ENCODE data around the gene XYLT1. TPM values are rescaled to one million over a fixed set of nuclear protein-coding genes. Genes with fewer than 3 reads are reported as not detected.

The XYLT1 gene
- total and polyA plus RNA-seq, 2 of the 4 experiments (the other 2 are of a cell fraction): 9.0 to 12.7 TPM

GRCh38 chr16:17469011-17469740, 1.6 kb downstream of the XYLT1 start:
- peaks cover 13% of the 10 kb centered on the region for H3K4me1 ChIP-seq (ENCODE audit: control insufficient read depth, insufficient read depth, low read length)
- peaks cover 10 to 36% of the 10 kb centered on the region in 2 experiments; a peak in 2 of 4 replicates for H3K79me1 ChIP-seq (ENCODE audit: low read depth in 1 of 2, low read length in 2 of 2)
- H4K8ac ChIP-seq (ENCODE audit: low read depth in 2 of 2, low read length in 2 of 2): peak overlapping the region in 1 of 2 experiments; percentile 32; a peak in 1 of 4 replicates
- DNase-seq (peak; percentile 80), ATAC-seq (ENCODE audit: low read depth) (peak; percentile 44)
- H3K14ac ChIP-seq (replicated peaks; ENCODE audit: low read depth, low read length): peak overlapping the region; percentile 24
- H3K9me3 ChIP-seq (ENCODE audit: control insufficient read depth, insufficient read depth, low read length): no peaks in the 10 kb centered on the region
- WGBS, 2 experiments (ENCODE audit: extremely low coverage in 2 of 2, insufficient read length in 1 of 2): 14% methylated on average over 11 of the region's 18 CpGs; no CpG with 5 or more reads in 1 of the 2 experiments
- no peak overlapping the region for H2AK9ac ChIP-seq (replicated peaks; ENCODE audit: low read depth, low read length, poor library complexity)
- no peaks in the 10 kb centered on the region for H3K36me3 ChIP-seq (ENCODE audit: control insufficient read depth, insufficient read depth, low read length)
- peak overlapping the region; percentile 72 for H2AFZ ChIP-seq (replicated peaks; ENCODE audit: low read length, poor library complexity)
- no peak overlapping the region for H4K5ac ChIP-seq (ENCODE audit: low read depth, low read length)
- H3K23ac ChIP-seq (ENCODE audit: low read depth, low read length): peak overlapping the region; percentile 44
- peak overlapping the region; percentile 1; the same call in 1 of the 2 replicates for H2BK20ac ChIP-seq (ENCODE audit: low read depth, low read length)
- in situ Hi-C loops (cut with MboI; ENCODE audit: low sequenced_read_pairs): loop anchor here (25.0 kb wide), 2 partner anchors 257 to 607 kb away; no protein-coding TSS in a partner anchor
- H3K18ac ChIP-seq (ENCODE audit: low read depth, low read length): no peak overlapping the region
- H3K9me1 ChIP-seq (ENCODE audit: insufficient read depth, low read length): peaks cover 5% of the 10 kb centered on the region
- peak overlapping the region; percentile 63 for H3K4ac ChIP-seq (ENCODE audit: low read depth, low read length)
- TF ChIP-seq ELK1 (IDR thresholded peaks at IDR 0.05; ENCODE audit: borderline replicate concordance, low read depth, low read length): no peak
- TF ChIP-seq RCOR1 (IDR thresholded peaks at IDR 0.05; ENCODE audit: insufficient replicate concordance, low read length): no peak
- TF ChIP-seq CEBPB (IDR thresholded peaks at IDR 0.05; ENCODE audit: low read depth, low read length): no peak
- TF ChIP-seq POLR2A (IDR thresholded peaks at IDR 0.05; ENCODE audit: low read depth, low read length): peak; percentile 63
- dilution Hi-C loops (cut with HindIII; ENCODE audit: low sequenced_read_pairs, unreplicated experiment): no loop called here
- H3K4me2 ChIP-seq (ENCODE audit: low read depth, low read length): peak overlapping the region; percentile 76
- H2BK15ac ChIP-seq (ENCODE audit: low read depth, low read length): peak overlapping the region; percentile 49; the same call in 1 of the 3 replicates
- peaks cover 26% of the 10 kb centered on the region for H4K20me1 ChIP-seq (ENCODE audit: insufficient read depth, low read length)
- H2AK5ac ChIP-seq (ENCODE audit: low read depth, low read length): peak overlapping the region; percentile 21; the same call in 1 of the 2 replicates
- POLR2A ChIA-PET (ENCODE audit: unreplicated experiment): no interaction called here
- H3K4me3 ChIP-seq (ENCODE audit: insufficient read depth, low read depth, low read length): peak overlapping the region; percentile 70
- no peaks in the 10 kb centered on the region for H3K27me3 ChIP-seq (ENCODE audit: control insufficient read depth, insufficient read depth, low read length)
- intact Hi-C loops (cut with micrococcal nuclease): loop anchor here (1.0 to 10.0 kb wide), 8 partner anchors 72 to 877 kb away; no protein-coding TSS in a partner anchor
- H4K91ac ChIP-seq (ENCODE audit: insufficient read depth, low read depth, low read length): no peak overlapping the region
- no TSS peak for BruUV-seq (replicated peaks)
- H3K56ac ChIP-seq (ENCODE audit: extremely low read depth, insufficient read depth, low read length): peak overlapping the region; percentile 12; the same call in 1 of the 2 replicates
- peak overlapping the region; percentile 45; the same call in 1 of the 2 replicates for H2BK120ac ChIP-seq (ENCODE audit: low read depth, low read length)
- peak overlapping the region; percentile 19; the same call in 1 of the 2 replicates for H3K9ac ChIP-seq (ENCODE audit: low read depth, low read length)
- peak overlapping the region; percentile 8 for H2BK5ac ChIP-seq (ENCODE audit: low read depth, low read length, poor library complexity, severe bottlenecking)
- H3K27ac ChIP-seq (ENCODE audit: insufficient read depth, low read length): peak overlapping the region; percentile 14; the same call in 1 of the 2 replicates
- CTCF ChIA-PET: interaction anchor here (0.6 to 2.0 kb wide), 3 partner anchors 8 to 667 kb away, joined by 4 to 6 read pairs (median 5); no protein-coding TSS in a partner anchor
